Measurements from ENCODE around the gene IL36B.
"Not testable (repeated sequence)": the region's sequence is repeated elsewhere in the genome, so short reads cannot be mapped to it uniquely, and the experiment has no call there.

The IL36B gene

DNA sequence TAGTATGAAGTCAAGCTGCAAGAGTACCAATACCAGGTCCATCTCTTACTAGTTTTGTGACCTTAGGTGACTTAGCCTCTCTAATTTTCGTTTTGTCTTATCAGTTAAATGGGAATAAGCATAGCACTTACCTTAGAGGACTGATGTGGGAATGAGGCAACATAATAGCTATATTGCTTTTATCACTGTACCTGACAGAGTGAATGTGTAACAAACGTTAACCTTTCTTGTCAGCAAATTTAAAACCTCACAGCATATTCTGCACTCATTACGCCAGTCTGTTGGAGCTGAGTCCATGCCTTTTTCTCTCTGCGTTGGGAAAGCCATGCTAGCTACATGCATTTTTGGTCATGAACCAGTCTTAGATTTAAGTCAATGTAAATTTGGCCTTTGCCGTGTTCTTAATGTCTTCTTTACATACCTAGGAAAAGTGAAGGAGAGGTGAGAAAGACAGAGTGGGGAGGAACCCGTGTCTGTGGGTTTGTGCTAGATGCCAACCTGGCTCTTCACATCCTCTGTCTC is at the start of gene IL36B:
IL36B (minus strand) TSS at position 472 of the 522 bp plus-strand sequence.
- no peak for DNase-seq

DNA sequence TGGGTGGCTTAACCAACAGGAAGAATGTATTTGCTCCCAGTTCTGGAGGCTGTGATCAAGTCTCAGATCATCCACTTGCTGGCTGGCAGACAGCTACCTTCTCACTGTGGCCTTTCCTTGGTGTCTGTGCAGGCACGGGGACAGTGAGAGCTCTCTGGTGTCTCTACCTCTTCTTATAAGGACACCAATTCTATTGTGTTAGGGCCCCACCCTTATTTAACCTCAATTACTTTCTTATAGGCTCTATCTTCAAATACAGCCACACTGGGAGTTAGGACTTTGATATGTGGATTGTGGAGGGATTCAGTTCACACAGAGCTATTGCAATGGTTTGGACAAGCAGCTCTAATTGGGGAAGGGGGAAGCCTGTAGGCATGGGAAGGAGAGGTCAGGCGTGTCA is 49.5 kb upstream of the IL36B start:
- no peak for DNase-seq

DNA sequence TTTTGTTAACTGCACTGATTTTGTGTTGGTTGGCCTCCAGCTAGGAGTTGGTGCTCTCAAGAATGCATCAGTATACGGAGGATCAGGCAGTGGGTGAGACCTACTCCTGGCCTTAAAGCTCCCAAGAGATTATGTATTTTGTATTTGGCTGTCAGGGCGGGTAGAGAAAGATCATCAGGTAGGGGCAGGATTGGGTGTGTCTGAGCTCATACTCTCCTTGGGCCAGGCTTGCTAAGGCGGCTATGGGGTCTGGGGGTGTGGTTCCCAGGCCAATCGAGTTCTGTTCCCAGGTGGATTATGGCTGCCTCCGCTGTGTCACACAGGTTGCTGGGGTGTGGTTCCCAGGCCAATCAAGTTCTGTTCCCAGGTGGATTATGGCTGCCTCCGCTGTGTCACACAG is 45.9 kb upstream of the IL36B start:
- no peak for DNase-seq

DNA sequence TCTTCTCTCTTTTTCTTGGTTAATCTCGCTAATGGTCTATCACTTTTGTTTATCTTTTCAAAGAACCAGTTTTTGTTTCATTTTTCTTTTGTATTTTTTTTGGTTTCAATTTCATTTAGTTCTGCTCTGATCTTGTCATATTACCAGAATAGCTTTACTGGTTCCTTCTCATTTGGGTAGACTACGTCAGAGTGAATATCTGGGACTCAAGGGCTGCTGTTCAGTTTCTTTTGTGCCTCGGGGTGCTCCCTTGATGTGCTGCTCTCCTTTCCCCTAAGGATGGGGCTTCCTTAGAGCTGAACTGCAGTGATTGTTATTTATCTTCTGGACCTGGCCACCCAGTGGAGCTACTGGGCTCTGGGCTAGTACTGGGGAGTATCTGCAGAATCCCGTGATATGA is 45.4 kb upstream of the IL36B start:
- DNase-seq, result no peak

DNA sequence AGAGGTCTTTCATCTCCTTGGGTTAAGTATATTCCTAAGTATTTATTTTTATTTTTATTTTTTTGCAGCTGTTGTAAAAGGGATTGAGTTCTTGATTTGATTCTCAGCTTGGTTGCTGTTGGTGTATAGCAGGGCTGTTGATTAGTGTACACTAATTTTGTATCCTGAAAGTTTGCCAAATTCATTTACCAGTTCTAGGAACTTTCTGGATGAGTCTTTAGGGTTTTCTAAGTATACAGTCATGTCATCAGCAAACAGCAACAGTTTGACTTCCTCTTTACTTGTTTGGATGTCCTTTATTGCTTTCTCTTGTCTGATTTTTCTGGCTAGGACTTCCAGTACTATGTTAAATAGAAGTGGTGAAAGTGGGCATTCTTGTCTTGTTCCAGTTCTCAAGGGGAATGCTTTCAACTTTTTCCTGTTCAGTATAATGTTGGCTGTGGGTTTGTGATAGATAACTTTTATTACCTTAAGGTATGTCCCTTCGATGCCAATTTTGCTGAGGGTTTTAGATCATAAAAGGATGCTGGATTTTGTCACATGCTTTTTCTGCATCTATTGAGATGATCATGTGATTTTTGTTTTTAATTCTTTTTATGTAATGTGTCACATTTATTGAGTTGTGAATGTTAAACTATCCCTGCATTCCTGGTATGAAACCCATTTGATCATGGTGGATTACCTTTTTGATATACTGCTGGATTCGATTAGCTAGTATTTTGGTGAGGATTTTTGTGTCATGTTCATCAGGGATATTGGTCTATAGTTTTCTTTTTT is 44.4 kb upstream of the IL36B start:
- not testable (repeated sequence) for DNase-seq

DNA sequence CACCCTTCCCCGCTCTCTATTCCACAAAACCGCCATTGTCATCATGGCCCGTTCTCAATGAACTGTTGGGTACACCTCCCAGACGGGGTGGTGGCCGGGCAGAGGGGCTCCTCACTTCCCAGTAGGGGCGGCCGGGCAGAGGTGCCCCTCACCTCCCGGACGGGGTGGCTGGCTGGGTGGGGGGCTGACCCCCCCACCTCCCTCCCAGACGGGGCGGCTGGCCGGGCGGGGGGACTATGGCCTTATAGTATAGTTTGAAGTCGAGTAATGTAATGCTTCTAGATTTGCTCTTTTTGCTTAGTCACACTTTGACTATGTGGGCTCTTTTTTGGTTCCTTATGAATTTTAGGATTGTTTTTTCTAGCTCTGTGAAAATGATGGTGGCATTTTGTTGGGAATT is 43.6 kb upstream of the IL36B start:
- DNase-seq, result not testable (repeated sequence)

DNA sequence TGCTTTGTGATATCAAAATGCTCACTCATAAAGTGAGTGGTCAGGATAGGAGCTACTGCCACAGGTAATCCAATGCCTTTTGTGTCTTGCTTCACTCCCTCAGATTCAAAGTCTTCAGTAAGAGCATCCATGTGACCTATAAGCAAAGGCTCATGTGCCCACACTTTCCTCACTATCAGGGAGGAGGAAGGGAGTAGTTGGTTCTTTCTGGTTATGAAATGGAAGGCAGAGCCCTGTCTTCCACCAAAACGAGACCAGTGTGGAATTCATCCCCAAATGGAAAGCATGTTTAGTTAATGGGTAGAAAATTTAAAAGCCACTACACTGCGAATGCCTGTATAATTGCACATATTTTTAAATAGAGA is 40.9 kb upstream of the IL36B start:
- no peak for DNase-seq

DNA sequence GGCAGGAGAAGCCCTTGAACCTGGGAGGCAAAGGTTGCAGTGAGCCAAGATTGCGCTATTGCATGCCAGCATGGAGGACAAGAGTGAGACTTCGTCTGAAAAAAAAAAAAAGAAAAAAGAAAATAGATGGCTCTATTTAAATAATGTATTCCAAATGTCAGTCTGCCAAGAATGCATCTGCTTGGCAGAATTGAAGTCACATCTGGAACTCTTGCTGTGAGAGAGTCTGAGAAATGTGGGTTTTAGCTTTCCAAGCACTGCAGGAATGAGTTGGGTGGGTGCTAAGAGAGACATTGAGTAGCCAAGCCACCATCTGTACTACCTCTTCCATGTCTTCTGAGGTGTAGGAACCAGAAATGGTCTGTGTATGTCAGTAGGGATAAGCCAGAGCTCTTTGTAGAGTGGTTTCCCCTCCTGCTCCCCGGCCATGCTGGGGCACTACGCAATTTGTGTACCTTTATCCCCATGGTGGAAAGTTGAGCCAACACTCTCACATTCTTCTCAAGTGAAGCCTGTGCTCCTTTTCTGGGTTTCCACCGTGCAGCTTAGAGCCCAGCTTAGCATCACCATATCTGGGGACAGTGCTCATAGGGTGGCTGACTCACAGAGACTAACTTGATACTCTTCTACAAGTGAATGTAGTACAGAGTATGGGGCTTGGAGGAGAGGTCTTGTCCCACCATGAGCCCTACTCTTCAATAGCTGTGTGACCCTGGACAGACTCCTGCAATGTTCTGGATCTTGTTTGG is 40.4 kb upstream of the IL36B start:
- DNase-seq, result no peak

DNA sequence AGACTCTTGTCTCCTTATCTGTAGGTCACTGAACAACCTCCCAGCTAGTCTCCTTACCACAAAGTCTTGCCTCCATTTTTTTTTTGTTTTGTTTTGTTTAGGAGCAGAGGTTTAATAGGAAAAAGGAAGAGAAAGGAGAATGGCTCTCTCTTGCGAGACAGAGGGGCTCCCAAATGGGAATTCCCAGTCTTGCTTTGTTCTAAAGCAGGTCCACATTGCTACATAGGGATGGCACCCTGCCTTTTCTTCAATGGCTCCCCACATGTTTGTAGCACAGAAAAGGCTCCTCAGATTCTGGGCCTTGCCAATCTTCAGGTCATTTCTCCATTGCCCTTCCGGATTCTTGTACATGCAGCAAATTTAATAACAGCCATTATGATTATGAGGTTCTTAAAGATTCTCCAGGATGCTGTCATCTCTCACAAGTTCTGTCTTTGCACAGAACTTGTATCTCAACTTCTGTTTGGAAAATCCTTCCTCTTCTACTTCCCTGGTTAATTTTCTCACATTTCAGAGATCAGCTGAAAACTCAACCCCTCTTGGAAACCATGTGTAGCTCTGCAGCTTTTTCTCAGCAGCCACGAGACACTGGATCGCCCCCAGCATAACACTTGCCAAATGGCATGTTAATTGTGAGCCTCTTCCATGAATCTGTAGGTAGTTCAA is 38.7 kb upstream of the IL36B start:
- DNase-seq, result no peak

DNA sequence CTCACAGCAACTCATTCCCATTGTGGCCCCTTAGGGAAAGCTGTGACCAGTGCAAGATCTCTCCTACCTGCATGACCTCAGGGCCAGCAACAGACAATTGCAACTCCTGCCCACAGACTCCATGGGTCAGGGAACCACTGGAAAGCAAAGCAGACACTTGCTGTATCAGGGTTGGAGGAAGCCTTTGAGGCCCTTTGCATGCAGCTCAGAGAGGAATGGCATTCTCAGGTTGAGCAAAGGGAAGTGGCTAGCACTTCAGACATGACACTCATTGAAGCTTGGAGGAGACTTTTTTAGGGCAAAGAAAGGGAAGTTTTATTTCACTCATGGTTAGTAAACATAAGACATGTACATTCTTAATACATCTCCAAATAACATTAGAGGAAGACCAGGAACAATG is 37.2 kb upstream of the IL36B start:
- DNase-seq, result no peak

DNA sequence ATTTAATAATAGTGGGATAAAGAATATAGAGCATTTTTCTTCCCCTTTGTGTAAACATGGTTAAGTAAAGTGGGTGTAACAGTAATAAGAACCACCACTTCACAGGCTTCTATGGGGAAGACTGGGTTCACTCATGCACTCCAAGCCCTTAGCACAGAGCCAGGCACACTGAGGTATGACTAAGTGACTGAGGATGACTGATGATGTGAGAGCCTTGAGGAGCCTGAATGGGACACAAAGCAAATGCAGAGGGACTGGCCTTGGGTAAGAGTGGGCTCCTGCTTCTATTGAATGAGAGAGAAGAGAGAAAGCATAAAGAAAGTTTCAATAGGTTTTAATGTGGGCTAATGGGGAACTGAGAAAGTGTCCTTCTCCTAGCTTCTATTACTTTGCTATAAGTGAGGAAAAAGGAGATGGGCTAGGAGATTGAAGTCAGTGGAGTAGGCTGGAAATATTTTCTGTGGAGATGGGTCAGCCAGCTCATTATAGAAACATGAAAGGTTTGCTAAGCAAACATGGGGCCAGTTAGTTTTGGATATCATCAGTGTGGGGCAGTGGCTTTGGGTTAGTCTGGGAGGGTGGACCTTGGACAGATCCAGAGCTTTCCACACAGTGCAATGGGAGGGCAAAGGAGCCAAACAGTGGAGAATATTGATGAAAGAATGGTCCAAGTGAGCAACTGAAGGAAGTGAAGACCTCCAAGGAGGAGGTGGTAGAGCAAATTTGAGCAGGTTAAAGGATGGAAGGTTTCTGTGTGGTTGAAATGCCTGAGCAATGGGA is 35.7 kb upstream of the IL36B start:
- no peak for DNase-seq

DNA sequence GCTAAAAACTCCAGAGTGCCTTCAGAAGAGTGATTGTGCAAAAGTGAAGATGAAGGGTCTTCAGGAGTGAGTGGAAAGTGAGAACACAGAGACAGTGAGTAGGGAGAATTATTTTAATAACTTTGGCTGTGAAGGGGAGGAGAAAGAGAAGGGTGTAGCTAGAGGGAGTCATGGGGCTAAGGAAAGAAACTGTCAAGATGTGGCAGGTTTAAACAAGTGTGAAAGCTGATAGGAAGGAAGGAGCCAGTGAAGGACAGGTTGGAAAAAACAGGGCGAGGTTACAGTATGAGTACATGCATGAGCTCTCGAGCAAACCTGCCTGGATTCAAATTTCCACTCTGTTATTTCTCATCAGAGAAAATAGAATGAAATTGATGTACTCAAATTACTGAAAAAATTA is 32.9 kb upstream of the IL36B start:
- DNase-seq, result no peak

DNA sequence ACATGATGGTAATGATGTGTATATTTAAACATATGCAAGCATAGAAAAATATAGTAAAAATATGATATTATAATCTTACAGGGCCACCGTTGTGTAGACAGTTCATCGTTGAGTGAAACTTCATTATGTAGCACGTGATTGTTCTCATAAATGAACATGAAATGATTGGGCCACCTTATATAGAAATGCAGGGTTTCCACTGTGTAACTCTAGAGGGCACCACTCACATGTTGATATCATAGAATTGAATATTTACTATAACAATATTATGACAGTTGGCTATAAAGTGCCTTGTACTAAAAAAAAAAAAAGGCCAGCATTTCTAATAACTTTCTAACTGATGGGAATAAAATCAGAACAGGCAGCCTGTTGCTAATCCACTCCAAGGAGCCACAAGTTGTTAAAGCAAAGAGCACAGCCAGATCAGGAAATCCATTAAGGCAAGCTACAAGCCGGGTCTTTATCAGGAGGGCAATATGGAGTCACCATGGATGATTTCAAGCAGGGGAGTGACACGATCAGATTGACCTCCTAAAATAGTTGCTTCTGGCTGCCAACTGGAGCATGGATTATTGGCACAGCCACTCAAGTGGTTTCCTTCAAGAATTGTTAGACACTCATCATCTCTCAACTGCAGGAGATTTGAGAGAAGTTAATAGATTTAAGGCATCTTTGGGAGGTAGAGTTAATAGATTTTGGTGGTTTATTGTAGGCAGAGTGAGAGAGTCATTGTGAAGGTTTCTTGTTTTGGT is 31.8 kb upstream of the IL36B start:
- DNase-seq, result no peak

DNA sequence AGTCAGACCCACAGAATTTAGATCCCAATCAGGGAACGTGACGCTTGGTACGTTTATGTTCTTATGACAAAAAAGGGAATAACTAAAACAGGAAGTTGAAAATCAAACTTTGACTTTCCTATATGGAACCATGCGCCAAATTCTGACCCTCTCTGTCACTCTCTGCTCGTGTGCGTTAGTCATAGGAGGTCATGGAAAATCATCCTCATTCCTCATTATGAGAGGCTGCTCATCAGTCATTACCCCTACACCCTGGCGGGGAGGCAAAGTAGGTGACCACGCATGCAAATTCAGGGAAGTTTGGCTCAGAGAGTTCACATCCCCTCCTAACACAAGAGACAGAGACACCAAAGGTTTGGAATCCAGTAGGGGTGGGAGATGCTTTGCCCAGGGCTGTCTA is 30.6 kb upstream of the IL36B start:
- DNase-seq, result no peak

DNA sequence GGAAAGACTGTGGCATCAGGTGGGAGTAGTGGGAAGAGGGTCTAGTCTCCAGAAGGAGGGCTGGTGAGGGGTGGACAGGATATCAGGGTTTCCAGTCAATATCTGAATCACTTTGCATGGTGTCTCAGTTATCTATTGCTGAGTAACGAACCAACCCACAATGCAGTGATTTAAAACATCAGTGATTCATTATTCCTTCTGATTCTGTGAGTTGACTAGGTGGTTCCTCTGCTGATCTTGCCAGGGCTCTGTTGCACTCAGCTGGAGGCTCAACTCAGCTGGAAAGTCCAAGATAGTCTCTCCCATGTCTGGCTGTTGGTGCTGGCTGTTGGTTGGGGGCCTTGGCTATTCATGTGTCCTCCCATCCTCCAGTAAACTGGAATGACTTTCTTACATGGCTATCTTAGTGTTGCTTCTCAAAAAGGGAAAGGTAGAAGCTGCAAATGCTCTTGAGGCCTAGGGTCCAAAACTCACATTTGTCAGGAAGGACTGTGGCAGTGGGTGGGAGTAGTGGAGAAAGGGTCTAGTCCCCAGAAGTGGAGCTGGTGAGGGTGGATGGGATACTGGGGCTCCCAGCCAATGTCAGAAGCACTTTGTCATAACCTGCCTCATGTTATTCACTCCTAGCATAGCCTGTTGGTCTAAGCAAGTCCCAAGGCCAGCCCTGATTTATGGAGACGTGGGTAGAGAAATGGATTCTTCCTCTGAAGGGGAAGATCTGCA is 29.0 kb upstream of the IL36B start:
- DNase-seq, result no peak

DNA sequence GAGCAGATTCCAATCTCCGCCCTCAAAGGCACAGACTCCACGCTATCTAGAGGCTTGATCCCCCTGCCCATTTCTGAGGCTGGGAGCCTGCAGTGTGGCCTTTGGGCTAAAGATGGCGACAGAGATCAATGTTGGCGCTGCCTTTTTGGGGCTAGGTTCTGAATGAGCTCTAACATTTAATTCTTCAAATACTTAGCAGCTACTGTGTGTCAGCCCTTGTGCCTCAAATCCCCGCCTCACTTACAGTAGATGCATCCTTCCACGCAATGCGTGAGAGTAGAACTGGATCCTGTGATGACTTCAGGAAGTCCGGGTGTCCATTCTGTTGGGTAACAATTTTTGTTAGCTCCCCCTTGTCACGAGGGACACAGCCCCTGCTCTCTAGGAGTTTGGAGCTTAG is 27.5 kb upstream of the IL36B start:
- DNase-seq, result peak; percentile 60 to 61

DNA sequence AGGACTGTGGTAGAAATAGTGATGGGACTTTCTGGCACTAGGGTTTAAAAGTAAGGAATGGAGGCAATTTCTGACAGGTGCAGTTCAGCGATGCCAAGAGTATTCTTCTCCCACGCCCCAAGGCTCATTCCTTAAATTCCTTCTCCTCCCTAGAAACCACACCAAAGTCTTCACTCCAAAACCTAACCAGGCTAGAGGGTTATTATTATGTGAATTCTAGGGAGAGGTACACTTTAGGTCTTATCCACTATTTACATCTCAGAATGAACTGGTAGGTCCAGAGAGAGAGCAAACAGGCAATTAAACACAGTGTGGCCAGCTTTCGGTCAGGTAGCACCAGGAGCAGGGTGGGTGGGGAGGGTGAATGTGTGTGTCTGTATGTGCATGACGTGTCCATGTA is 26.5 kb upstream of the IL36B start:
- no peak for DNase-seq

DNA sequence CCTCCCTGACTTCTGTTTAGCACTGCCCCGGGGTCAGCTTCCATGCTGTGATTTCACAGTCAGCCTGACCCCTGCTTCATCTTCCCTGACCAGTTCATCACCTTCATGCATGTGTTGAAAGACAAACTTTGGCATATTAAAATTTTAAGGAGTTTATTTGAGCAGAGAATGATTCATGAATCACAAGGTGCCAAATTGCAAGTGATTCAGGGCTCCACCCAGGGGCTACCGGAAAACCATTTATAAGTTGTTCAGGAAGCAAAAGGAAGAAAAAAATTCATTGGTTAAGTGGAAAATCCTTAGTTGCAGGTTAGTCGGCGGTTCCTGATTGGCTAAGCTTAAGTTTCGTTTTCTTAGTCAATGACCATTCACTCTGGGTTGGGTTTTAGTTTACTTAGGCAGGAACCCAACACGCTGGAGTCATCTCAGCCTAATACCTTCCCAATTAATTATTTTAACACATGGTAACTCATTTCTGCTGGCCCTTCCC is 25.7 kb upstream of the IL36B start:
- no peak for DNase-seq

DNA sequence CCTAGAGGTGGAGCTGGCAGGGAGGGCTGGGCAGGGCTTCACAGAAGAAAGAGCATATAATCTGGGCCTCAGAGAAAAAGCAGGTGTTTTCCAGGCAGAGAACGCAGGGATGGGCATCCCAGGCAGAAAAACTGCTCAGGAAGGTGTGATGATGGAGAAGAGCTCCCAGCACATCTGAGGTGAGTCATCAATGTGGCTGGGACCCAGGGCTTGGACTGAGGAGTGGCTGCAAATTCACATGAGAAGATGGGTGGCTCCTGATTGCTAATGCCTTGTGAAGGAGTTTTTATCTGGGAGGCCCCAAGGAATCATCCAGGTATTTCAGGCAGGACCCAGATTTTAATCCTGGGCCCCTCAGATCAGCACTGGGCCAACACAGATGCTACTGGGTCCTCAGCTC is 25.3 kb upstream of the IL36B start:
- no peak for DNase-seq

DNA sequence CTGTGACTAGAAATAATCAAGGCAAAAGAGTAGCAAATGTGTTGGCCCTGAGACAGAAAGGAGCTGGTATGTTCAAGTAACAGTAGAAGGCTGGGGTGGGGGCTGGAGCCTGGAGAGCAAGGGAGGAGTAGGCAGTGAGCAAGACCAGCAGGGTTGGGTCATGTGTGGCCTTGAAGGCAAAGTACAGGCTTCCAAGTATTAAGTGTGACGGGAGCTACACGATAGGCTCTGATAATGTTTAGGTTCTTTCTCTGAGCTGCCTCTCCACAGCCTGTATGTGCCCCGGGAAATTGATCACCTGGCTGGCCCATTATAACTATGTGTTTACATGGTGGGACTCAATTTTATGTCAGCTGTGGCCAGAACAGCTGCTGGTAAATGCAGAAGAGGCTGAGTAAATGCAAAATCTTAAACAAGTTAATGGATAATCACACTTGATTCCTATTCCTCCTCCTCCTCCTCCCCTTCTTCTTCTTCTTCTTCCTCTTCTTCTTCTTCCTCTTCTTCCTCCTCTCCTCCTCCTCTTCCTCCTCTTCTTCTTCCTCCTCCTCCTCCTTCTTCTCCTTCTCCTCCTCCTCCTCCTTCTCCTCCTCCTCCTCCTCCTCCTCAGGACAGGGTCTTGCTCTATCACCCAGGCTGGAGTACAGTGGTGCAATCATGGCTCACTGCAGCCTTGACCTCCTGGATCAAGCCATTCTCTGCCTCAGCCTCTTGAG is 24.4 kb upstream of the IL36B start:
- DNase-seq, result no peak

DNA sequence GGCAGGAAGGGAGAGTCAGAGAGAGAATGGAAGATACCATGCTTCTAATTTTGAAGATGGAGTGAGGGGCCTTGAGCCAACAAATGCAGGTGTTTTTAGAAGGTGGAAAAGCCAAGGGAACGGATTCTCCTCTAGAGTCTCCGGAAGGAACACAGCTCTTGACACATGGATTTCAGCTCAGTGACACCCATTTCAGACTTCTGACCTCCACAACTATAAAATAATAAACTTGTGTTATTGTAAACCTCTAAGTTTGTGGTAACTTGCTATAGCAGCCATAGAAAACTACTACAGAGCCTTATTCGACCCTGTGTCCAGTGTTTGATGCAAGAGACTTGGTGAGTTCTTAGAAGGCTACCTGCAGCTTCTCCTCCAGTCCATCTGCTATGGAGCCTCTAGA is 22.9 kb upstream of the IL36B start:
- DNase-seq, result no peak

Measured in stimulated activated CD4-positive, alpha-beta T cell treated with anti-CD3 and anti-CD28 coated beads, Interleukin-2, amount 100 ng/mL, for 48 hours (primary cell).